HG02884 (cell line): ENCODE data around the gene OLFML2A.
"Not testable (repeated sequence)": the region's sequence is repeated elsewhere in the genome, so short reads cannot be mapped to it uniquely, and the experiment has no call there.

Source experiments
- ATAC-seq: cut with Tn5 transposase; IDR thresholded peaks from one replicate; pipeline ENCODE4 v1.9.1; 2021; ENCODE audit warnings: mild to moderate bottlenecking, moderate library complexity; ENCODE audit not compliant: unreplicated experiment

OLFML2A gene

DNA sequence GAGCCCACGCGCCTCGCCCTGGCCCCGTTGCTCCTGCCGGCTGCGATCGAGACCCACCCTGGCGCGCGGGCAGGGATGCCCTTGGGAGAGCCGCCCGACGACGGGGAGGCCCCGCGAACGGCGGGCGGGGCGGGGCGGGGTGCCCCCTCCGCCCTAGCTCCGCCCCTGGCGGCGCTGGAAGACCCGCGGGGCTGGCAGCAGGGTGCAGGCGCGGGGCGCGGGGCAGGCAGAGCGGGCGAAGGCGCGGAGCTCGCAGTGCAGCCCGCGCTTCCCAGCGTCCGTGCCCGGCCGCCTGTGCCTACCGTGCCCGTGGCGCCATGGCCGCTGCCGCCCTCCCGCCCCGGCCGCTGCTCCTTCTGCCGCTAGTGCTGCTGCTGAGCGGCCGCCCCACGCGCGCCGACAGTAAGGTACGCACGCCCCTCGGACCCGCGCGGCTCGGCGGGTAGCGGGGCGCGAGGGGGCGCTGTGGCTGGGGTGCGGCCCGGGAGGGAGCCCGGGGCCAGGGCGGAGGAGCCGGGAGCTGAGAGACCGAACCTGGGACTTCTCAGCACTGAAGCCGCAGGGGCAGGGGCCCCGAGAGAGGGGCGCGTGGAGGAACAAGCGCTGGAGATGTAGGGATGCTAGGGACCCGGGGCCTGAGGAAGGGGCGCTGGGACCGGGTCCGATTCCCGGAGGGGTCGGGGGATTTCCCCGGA, at the start of gene OLFML2A:
OLFML2A (plus strand) TSS at position 180 of the 695 bp plus-strand sequence; CDS start at position 318, 138 bp downstream.
- ATAC-seq: no peak

DNA sequence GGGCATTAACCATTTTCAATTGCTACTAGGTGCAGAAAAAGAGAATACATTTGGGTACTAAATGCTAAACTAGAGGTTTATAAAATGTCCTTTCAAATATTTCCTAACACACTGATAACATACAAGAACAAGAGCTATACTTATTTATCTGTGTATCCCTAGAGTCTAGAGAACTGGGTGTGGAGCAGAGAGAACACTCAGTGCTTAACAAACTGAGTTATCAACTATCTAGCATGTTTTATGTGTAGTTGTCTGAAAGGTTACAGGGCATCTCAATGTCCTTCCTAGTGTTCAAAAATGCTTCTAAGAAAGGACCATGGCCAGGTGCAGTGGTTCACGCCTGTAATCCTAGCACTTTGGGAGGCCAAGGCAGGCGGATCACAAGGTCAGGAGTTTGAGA, 46.2 kb upstream of the OLFML2A start:
- no peak for ATAC-seq

DNA sequence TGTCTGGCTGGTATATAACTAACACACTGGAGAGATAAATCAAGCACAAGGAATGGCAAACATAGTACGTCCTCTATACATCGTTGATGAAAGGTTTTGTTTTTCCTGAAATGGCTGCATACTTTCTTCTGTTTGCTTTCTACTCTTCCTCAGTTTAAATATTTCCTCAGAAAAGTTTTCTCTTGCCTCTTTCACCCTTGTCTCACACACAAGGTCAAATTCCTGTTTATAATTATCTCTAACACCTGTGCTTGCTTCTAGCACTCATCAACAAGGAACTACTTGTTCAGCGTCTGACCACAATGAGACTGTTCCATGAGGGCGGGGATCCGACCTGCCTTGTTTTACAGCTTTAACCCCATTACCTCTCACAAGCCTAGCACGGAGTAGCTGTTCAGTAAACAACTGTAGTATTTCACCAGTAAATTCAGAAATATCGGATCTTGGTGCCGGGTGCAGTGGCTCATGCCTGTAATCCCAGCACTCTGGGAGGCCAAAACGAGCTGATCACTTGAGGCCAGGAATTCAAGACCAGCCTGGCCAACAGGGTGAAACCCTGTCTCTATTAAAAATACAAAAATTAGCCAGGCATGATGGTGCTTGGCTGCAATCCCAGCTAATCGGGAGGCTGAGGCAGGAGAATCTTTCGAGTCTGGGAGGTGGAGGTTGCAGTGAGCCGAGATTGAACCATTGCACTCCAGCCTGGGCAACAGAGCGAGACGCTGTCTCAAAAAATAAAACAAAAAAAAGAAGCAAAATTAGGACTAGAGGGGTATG, 42.8 kb upstream of the OLFML2A start:
- no peak for ATAC-seq

- not testable (repeated sequence) for ATAC-seq
Observed at GRCh38 chr9:124734741-124735083, 42.2 kb upstream of the OLFML2A start.

DNA sequence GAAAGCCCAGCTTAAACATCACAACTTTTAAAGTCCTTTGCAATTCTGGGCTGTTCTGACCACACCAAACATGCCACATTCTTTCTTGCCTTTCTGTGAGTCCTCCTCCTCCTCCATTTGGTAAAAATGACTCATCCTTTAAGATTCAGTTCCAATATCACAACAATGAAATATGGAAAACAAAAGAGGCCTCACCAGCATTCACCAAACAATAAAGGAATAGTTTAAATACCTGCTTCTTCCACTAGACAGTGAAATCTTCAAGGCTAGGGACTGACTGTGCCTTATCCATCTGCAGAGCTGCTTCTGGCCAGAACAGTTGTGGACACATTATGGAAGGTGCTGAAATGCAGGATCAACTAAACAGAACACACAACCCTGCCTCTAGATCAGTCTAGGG, 41.8 kb upstream of the OLFML2A start:
- no peak for ATAC-seq

GRCh38 chr9:124738075-124738474, 38.9 kb upstream of the OLFML2A start:
- ATAC-seq: not testable (repeated sequence)

GRCh38 chr9:124739360-124739759, 37.6 kb upstream of the OLFML2A start:
- no peak for ATAC-seq

GRCh38 chr9:124741149-124741548, 35.8 kb upstream of the OLFML2A start:
- no peak for ATAC-seq

GRCh38 chr9:124741662-124742061, 35.3 kb upstream of the OLFML2A start:
- ATAC-seq: no peak

DNA sequence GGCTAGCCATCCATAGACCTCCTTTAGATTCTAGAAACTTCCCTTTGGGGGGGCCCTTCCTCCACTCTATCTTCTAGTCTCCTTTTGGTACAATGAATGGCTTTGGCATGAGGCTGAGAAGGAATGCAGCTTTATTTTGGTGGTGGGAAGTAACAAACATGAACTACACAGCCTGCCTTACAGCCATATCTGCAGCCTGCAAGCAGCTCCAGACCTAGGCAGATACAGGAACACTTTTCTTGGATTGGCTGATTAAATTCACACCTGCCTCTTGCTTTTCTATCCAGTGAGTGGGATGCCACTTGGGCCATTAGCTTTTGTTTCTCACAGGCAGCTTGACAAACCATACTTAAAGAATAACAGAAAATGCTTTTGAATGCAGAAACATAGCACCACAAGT, 34.0 kb upstream of the OLFML2A start:
- no peak for ATAC-seq

DNA sequence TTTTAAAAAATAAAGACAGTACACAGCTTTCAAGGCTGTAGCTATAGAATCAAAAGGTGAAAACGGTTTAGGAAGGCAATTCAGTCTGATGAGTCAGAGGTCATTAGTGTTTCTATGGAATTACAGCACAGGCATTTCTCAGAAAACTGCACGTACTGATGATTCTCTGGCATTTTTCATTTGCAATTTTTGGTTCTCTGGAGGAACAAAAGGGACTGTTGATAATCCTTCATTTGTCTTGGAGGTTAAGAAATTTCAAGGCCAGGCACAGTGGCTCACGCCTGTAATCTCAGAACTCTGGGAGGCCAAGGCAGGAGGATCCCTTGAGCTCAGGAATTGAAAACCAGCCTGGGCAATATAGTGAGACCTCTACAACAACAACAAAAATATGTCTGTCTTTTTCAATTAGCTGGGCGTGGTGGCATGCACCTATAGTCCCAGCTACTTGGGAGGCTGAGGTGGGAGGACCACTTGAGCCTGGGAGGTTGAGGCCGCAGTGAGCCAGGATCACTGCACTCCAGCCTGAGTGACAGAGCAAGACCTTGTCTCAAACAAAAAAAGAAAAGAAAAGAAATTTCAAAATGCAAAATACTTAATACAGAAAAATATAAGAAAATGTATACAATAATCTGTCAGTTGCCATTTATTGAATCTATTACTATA, 33.1 kb upstream of the OLFML2A start:
- ATAC-seq: no peak

DNA sequence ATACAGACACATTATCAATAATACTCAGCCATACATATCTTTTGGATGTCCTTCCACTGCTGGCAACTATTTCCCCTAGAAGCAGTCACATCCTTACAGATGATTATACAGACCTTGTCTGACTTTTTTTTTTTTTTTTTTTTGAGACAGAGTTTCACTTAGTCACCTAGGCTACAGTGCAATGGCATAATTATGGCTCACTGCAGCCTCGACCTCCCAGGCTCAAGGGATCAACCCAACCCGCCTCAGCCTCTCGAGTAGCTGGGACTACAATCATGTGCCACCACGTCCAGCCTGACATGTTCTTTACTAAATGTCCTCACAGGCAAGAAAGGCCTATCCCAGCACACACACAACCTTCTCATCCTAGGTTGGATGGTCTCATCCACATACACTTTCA, 29.9 kb upstream of the OLFML2A start:
- ATAC-seq: no peak

- ATAC-seq: no peak
Observed at GRCh38 chr9:124749284-124749683, 27.6 kb upstream of the OLFML2A start.

- no peak for ATAC-seq
Observed at GRCh38 chr9:124749781-124750180, 27.2 kb upstream of the OLFML2A start.

- ATAC-seq: no peak
Observed at GRCh38 chr9:124752967-124753366, 24.0 kb upstream of the OLFML2A start.

DNA sequence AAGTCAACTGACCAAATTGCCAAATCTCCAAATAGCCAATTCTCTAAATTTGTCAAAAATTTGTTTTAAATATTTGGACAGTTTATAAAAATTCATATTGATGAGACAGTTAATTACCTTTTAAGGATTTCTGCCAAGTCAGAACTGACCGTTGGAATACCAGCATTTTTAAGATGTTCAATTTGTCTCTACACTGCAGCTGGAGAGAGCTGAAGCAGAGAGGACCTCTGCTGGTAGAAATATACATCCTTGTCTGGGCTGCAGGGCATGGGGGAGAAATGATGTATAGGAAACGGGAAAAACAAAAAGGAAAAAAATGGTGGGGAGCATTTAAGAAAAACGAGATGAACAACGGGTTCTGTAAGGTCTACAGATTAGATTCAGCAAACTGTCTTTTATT, 22.6 kb upstream of the OLFML2A start:
- ATAC-seq: no peak

DNA sequence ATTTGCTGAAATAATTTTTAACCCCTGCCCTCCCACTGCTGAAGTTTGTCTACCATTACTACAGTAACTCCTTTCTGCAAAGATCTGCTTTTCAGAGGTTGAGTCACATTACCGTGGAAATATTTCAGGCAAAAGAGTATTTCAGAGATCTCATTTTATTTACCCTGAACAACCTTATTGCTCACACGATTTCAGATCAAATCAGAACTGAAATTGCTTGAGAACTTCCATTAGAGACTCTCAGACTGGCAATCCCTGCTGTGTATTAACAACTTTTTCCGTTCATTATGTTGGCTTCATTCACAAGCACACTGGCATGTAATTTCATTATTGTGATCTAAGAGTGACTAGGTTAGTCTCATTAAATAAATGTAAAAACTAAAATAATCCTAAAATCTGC, 21.9 kb upstream of the OLFML2A start:
- ATAC-seq: no peak

GRCh38 chr9:124756011-124756410, 20.9 kb upstream of the OLFML2A start:
- ATAC-seq: no peak

DNA sequence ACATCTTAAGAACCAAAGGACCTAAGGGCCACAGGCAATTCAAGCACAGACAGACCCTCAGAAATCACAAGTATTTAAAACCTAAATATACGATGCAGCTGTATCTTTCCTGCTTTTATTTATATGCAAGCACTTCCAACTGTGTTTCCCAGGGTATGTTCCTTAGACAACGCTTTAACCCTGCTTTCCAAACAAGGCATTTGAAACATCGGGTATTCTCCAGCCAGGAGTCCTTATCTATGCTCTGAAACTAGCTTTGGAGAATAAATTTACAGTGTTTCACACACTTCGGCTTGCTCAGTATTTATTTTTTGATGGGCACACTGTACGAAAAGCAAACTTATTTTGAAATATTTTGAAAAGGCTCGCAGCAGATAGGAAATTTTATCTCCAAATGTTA, 19.3 kb upstream of the OLFML2A start:
- ATAC-seq: no peak

GRCh38 chr9:124758061-124758460, 18.9 kb upstream of the OLFML2A start:
- ATAC-seq: no peak

DNA sequence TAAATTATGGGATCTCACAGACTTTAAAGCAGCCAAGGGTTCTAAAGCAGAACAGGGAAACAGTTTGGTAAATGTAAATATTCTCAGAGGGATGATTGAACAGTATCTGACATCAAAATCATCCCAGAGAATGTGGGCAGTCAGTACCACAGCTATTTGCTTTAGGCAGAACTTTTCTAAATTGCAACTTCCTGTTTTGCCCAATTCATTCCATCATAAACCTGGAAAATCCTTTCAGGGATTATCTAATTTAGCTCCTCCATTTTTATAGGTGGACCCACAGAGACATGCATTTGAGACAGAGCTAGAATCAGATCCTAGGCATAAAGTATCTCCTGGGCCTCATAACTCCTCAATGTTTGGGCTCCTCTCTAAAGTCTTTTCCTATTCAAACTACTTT, 18.2 kb upstream of the OLFML2A start:
- no peak for ATAC-seq

DNA sequence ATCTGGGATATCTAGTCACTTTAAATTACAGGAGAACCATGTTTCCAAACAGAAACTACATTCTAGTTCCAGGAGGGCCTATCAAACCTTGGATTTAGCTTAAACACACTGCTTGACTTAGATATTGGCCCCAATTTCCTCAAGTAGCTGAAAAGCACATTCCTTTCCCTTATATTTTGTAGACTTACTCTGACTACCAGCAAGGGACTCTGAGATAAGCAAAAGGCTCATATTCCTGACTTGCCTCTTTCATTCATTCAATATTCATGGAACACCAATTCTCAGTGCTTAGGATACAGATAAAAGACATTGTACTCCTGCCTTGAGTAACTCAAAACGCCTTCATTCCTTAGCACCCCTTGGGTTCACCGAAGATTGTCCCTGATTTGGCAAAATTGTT, 17.6 kb upstream of the OLFML2A start:
- no peak for ATAC-seq
